HG02884 (cell line): ENCODE results near the gene STIM1.
"Not testable (repeated sequence)": the region's sequence is repeated elsewhere in the genome, so short reads cannot be mapped to it uniquely, and the experiment has no call there.

Experiments
- ATAC-seq: cut with Tn5 transposase; IDR thresholded peaks from one replicate; pipeline ENCODE4 v1.9.1; 2021; ENCODE audit warnings: mild to moderate bottlenecking, moderate library complexity; ENCODE audit not compliant: unreplicated experiment

STIM1 gene

DNA sequence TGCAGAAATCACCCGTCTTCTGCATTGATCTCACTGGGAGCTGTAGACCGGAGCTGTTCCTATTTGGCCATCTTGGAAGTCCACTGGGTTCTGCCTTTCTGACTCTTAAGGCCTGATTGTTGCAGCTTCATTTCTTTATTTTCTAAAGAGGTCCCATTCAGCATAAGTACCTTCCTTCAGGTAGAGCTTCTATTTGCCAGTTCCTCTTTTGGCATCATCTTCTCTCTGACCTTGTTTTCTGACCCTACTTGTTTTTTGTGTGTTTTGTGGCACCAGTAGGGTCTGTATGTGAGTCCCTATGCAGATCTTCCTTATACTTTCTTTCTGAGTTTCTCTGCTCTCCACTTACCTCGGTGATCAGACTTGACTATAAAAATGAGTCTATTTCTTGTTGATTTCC is 161.7 kb downstream of the STIM1 start:
- no peak for ATAC-seq

DNA sequence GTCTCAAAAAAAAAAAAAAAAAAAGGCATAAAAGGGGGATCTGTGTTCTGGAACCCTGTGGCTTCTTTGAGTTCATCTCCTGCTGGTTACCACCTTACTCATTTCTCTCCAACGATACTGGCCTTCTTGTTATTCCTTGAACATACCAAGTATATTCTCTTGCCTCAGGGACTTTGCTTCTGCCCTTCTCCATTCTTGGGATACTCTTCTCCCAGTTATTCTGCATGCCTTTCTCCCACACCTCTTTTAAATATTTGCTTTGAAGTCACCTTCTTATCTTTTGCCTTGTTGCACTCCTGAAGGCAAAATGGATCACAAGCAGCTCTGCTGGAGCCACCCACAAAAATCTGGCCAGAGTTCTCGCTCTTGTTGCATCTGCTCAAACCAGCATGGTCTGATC is 163.2 kb downstream of the STIM1 start:
- no peak for ATAC-seq

DNA sequence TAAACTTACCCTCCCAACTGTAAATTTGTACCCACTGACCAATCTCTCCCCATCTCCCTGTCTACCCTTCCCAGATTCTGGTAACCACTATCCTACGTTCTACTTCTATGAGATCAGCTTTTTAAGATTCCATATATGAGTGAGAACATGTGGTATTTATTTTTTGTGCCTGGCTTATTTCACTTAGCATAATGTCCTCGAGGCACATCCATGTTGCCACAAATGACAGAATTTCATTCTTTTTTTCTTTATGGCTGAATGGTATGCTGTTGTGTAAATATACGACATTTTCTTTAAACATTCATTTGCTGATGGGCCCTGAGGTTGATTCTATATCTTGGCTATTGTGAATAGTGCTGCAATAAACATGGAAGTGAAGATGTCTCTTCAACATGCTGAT is 164.4 kb downstream of the STIM1 start:
- ATAC-seq, result no peak

DNA sequence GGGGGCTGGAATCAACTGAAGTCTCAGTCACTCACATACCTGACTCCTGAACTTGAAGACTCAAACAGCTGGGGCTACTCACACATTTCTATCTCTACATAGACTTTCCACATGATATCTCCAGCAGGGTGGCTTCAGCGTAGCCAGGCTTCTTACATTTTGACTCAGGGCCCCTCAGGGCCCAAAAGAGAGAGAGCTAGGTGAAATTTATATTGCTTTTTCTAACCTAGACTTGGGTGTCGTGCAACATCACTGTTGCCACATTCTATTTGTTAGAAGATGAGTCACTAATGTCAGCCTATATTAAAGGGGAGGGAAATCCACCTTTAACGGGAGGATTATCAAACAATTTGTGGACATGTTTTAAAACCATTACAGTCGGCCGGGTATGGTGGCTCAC is 167.2 kb downstream of the STIM1 start:
- no peak for ATAC-seq

DNA sequence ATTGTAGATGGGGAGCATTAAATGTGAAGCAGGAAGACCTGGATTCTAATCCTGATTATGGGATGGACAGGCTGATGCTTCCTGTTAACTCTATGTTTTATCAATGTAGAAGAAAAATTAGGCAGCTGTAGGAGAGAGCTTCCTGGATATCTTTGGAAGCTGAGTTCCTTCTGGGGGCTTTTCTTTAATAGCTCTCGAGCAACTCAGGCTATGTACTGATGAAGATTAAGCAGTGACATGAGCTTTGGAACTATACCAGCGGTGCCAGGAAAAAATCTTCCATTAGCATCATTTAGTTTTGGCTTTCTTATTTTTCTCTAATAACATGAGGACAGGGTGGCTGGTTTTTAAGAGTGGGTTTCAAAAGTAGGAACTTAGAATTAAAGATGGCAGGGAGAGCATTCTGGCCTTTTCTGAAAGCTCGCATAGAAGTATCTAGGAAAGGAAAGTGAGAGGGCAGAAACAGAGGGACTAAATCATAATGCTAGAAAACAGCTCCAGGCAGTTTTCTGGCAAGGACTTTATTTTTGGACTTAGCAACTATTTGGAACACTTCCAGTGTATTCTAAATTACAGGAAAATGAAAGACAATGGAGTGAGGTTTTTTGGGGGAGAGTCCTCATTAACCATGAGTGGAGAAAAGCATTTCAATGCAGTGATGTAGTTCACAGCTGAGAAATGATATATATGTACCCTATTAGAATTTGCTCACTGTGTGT is 169.9 kb downstream of the STIM1 start:
- ATAC-seq, result no peak

DNA sequence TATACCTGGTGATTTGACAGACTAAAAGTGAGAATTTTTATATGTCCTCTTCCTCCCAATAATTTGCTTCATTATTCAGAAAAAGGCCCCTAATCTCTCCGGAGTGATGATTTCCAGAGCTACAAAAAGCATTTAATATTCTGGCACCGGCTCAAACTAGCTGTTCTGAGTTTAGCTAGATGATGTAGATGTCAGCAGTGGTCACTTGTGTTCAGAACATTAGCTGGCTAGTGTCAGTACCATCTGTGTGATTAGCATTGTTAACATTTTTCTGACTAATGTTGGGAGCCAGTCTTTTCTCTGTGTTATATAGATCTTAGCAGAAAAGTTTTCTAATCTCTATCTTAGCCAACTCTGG is 170.5 kb downstream of the STIM1 start:
- ATAC-seq, result no peak

DNA sequence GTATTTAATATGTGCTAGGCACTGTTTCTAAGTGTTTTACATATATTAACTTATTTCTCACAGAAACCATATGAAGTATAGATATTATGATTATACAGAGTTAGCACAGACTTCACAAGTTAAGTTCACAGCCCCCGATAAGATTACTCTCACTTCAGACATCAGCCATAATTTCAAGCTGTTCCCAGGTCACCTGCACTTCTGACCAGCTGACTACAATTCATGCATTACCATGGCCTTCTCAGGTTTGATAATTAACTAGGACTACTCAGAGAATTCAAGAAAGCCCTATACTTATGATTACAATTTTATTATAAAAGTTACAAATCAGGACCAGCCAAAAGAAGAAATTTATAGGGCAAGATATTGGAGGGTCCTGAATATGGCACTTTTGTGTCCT is 170.9 kb downstream of the STIM1 start:
- ATAC-seq, result no peak

DNA sequence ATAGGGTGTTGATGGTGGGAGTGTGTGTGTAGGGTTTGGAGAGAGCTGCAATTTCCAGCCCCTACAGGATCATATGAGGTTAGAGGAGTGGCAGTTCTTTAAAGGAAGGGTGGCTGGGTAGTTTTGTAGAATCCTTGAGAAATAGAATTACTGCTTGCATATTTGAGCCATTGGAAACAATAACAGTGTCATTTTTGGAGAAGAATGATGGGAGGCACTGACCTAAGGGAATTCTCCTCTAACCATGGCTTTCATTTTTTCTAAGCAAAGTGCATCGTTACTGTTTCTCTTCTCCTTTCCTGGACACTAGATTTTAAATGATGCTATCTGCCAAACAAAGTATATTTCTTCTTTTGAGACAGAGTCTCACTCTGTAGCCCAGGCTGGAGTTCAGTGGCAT is 172.3 kb downstream of the STIM1 start:
- ATAC-seq, result no peak

DNA sequence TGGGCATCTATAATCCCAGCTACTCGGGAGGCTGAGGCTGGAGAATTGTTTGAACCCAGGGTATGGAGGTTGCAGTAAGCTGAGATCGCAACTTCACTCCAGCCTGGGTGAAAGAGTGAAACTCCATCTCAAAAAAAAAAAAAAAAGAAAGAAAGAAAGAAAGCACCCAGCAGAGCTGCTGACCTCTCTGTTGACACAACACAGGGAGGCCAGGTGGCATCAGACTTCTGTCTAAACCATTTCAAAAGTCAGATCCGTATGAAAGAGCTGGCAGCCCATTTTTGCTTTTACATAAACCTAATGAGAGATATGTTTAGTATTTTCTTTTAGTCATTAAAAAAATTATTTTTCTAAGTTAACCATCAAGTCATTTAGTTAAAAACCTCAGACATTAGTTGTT is 174.7 kb downstream of the STIM1 start:
- no peak for ATAC-seq

DNA sequence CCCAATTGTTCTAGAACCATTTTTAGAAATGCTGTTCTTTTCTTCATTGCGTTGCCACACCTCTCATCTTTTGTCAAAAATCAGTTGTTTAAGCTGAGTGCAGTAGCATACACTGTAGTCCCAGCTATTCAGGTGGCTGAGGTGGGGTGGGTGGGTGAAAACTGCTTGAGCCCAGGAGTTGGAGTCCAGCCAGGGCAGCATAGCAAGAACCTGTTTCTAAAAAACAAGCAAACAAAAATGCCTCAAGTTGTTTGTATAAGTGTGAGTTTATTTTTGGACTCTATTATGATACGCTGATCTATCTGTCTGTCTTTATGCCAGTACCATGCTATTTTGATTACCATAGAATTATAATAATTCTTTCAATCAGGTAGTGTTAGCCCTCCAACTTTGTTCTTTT is 176.6 kb downstream of the STIM1 start:
- ATAC-seq, result no peak

DNA sequence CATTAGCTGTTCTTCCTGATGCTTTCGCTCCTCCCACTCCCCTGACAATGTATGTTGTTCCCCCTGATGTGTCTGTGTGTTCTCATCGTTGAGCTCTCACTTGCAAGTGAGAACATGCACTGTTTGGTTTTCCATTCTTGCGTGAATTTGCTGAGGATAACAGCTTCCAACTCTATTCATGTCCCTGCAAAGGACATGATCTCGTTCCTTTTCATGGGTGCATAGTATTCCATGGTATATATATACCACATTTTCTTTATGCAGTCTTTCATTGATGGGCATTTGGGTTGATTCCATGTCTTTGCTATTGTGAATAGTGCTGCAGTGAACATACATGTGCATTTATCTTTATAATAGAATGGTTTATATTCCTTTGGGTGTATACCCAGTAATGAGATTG is 180.5 kb downstream of the STIM1 start:
- no peak for ATAC-seq

DNA sequence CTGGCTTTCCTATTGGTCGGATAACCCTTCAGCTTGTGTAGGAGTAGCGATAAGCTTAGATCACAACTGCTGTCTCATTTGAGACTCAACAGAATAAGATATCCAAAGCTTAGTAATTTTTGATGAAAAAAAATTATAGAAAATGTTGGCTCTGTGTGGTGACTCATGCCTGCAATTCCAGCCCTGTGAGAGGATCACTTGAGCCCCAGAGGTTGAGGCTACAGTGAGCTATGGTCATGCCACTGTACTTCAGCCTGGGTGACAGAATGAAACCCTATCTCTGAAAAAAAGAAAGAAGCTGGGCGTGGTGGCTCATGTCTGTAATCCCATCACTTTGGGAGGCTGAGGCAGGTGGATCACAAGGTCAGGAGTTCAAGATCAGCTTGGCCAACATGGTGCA is 183.5 kb downstream of the STIM1 start:
- no peak for ATAC-seq

DNA sequence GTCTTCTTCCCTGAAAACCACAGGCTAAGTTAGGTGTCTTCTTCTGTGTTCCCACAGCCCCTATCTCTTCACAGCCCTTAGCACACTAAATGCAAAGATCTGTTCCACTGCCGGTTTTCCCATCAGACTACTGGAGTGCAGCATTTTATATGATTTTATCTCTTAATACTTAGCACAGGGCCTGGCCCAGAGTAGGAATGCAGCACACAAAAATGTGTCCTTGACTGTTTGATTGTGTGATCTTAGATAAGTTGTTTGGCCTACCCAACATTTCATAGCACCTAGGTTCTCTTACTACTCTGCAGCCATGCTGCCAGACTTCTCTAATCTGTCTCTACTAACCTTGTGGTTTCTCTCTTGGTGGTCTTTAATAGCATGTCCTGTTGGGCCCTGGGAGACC is 185.0 kb downstream of the STIM1 start:
- no peak for ATAC-seq

DNA sequence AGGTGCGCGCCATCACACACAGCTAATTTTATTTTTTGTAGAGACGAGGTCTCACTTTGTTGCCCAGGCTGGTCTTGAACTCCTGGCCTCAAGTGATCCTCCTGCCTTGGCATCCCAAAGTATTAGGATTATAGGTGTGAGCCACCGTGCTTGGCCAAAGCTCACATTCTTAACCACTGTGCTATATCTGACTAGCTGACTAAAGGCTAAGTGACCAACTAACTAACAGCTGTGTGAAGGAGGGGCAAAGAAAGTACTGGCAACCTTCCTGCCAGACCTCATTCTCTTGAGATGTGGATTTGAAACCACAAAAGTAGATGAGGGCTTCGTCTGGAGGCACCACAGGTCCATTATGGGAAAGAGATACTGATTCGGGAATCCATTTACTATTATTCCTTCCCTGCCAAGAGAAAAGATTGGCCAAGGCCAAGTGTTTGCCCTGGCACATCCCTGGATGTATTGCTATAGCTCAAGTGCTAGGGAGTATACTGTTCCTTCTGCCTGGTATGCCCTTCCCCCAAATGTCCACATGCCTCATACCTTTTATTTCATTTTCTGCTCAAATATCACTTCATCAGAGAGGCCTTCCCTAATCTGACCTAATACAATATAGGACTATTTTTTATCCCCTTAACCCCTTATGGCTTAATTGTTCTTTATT is 186.4 kb downstream of the STIM1 start:
- ATAC-seq, result no peak

DNA sequence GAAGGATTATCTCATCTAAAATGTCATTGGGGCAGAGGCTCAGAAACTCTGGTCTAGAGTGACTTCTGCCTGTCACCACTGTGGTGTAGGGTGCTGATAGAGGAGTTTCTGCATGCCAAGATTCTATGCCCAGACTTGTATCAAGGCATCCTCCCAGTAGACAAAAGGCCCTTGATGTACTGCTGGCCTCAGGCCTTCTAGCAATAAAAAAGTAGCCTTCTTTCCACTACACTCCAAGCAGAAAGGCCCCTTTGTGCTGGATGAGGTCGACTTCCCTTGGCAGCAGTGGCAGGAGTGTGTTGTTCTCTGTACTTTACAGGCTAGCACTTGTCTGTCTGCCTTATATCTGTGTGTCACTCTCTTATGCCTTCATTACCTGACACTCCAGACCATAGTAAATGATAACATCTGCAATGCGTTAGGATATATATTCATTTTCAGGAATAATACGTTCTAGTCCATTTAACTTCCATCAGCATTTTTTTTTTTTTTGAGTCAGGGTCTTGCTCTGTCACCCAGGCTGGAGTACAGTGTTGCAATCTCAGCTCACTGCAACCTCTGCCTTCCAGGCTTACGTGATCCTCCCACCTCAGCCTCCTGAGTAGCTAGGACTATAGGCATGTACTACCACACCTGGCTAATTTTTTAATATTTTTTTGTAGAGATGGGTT is 189.6 kb downstream of the STIM1 start:
- no peak for ATAC-seq

DNA sequence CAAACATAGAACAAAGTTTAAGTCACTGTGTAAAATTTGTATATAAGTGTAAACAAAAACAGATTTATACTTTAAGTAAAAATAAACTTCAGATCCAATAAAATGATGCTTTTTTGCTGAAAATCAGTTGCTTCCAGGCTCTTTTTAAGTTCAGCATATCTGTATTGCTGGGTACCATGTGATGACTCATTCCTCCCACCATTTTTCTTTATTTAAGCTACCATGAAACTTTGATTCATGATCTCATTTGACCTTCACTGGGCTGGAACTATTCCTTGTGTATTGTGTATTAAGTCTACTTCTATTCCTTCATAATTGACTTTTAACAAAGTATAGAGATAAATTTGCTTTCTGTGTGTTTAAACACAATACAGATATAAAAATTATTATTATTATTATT is 192.9 kb downstream of the STIM1 start:
- ATAC-seq, result no peak

DNA sequence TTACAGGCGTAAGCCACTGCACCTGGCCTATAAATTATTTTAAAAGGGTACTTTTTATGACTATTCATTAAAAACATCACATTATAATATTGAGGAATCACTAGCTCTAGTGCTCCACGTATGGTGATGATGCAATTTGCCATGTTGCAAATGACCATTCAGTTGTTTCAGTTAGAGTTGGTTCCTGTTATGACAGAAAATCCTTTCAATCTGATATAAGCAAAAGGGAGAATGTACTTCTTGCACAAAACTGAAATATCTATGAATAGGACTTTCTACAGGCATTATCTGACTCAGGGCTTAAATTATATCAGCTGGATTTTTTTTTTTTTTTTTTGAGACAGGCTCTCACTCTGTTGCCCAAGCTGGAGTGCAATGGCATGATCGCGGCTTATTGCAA is 193.5 kb downstream of the STIM1 start:
- ATAC-seq, result no peak

DNA sequence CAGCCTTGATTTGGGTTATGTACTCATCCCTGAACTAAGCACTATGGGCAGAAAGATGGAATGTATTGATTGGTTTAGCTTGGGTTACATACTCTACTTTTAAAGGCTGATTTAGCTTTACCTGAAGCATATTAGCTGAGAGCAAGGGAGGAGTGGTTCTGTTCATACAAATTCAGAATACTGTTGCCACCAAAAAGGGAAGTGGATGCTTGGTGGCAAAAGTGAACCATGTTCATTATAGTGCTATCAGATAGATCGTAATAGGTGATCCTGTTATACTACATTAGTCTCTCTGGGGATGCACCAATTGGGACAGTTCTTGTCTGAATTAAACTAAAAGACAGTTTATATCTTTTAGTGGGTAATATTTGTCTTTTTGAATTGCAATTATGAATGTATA is 194.7 kb downstream of the STIM1 start:
- ATAC-seq, result no peak

DNA sequence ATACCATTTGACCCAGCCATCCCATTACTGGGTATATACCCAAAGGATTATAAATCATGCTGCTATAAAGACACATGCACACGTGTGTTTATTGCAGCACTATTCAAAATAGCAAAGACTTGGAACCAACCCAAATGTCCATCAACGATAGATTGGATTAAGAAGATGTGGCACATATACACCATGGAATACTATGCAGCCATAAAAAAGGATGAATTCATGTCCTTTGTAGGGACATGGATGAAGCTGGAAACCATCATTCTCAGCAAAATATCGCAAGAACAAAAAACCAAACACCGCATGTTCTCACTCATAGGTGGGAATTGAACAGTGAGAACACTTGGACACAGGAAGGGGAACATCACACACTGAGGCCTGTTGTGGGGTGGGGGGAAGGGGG is 197.7 kb downstream of the STIM1 start:
- ATAC-seq, result not testable (repeated sequence)

DNA sequence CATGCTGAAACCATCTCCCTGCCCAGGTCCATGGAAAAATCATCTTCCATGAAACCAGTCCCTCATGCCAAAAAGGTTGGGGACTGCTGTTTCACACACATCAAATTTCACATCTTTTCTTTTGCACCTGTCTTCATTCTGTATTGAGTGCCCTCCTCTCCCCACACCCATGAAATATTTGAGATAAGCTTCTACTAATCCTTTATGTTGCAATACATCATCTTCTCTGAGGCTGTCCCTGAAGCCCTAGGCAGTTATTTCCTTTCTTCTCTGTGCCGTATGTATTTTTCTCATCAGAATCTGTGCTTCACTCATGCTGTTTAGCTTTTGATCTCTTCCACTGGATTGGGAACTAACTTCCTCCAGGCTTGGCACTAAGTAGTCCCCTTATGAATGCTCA is 199.2 kb downstream of the STIM1 start:
- no peak for ATAC-seq

DNA sequence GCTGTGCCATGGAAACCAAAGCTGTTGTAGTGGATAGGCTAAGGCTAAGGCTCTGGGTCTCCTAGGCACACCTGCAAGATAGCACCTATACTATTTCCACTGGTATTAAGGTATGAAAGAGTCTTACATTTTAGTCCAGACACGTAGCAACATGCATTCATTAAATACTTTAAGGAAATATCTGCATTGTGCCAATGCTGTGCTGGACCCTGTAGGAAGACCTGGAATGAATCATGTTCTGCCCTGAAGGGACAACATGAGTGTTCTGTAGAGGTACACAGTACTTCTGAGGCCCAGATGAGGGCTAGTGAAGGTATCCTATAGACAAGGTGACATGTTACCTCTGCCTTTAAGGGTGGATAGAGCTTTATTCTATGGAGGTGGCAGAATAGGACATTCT is 204.0 kb downstream of the STIM1 start:
- ATAC-seq, result no peak

DNA sequence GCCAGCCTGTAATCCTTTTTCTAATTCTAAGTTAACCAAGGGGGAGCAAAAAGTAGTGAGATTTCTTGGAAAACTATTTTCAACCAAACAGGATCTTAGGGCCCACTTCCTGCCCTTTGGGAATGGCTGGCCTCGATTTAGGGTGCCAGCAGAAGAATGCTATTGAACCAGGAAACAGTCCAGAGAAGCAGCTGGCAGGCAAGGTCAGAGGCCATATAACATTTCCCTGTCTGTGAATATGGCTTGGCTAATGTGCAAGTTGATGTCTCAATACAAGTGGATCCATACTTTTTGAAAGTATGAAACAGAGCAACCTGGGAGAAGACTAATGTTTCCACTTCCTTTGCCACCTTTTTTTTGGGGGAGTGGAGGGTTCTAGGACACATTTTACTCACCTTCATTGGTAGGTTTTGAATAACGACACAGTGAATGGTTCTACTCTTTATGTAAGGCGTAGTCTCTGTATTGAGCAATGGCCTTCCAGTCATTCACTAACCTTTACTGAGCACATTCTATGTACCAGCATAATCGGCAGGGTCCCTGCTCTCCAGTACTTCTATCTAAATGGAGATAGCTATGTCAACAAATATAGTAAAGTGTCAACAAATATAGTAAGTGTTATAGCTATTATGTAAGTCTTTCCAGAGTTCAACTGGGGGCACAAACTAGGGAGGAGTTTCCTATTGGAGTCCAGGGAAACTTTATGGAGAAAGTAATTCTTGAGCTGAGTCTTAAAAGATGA is 204.9 kb downstream of the STIM1 start:
- ATAC-seq, result no peak
